SK-N-SH treated with all-trans-retinoic acid at 6 μM for 48 hours (cell line): ENCODE data around the gene AUTS2.

Source experiments
- ATAC-seq: fragments of 200-7000 bp; cut with Tn5 transposase; 3 replicates; pipeline ENCODE4 v1.9.1; 2020; ENCODE audit warnings: mild to moderate bottlenecking, moderate library complexity
- ARNTL ChIP-seq: fragments of 450-650 bp; formaldehyde crosslinking; IDR thresholded peaks from 2 replicates; pipeline ENCODE4 v1.5.0; 2020; ENCODE audit warnings: low read depth, mild to moderate bottlenecking, moderate library complexity, borderline replicate concordance
- BACH2 ChIP-seq: fragments of 250-450 bp; sonication (Bioruptor Pico); IDR thresholded peaks from 2 replicates; pipeline ENCODE4 v1.9.0; 2021; ENCODE audit warnings: mild to moderate bottlenecking, borderline replicate concordance
- CREB5 ChIP-seq: fragments of 250-450 bp; sonication (Bioruptor Pico); IDR thresholded peaks from 2 replicates; pipeline ENCODE4 v1.5.1; 2020; ENCODE audit warnings: low read depth, mild to moderate bottlenecking, moderate library complexity
- CSDC2 ChIP-seq: fragments of 250-450 bp; sonication (Bioruptor Pico); IDR thresholded peaks from 2 replicates; pipeline ENCODE4 v1.5.0; 2020; ENCODE audit warnings: mild to moderate bottlenecking, moderate library complexity
- CSRNP3 ChIP-seq: fragments of 250-450 bp; sonication (Bioruptor Pico); IDR thresholded peaks from 2 replicates; pipeline ENCODE4 v1.5.1; 2021; ENCODE audit warnings: mild to moderate bottlenecking, moderate library complexity
- ESRRG ChIP-seq: fragments of 250-450 bp; sonication (Bioruptor Pico); IDR thresholded peaks from 2 replicates; pipeline ENCODE4 v1.6.1; 2021; ENCODE audit warnings: mild to moderate bottlenecking
- GLIS3 ChIP-seq: fragments of 250-450 bp; sonication (Bioruptor Pico); IDR thresholded peaks from 2 replicates; pipeline ENCODE4 v1.5.0; 2020; ENCODE audit warnings: mild to moderate bottlenecking, moderate library complexity
- ISL1 ChIP-seq: fragments of 250-450 bp; sonication (Bioruptor Pico); IDR thresholded peaks from 2 replicates; pipeline ENCODE4 v2.1.2; 2022; ENCODE audit warnings: mild to moderate bottlenecking, moderate library complexity
- OSR1 ChIP-seq: fragments of 250-450 bp; sonication (Bioruptor Pico); IDR thresholded peaks from 2 replicates; pipeline ENCODE4 v1.8.0; 2022; ENCODE audit warnings: moderate library complexity, mild to moderate bottlenecking, inconsistent platforms
- PATZ1 ChIP-seq: fragments of 250-450 bp; sonication (Bioruptor Pico); IDR thresholded peaks from 2 replicates; pipeline ENCODE4 v1.8.0; 2020; ENCODE audit warnings: mild to moderate bottlenecking, moderate library complexity, borderline replicate concordance
- POU6F1 ChIP-seq: fragments of 250-450 bp; sonication (Bioruptor Pico); IDR thresholded peaks from 2 replicates; pipeline ENCODE4 v1.8.0; 2021; ENCODE audit warnings: low read depth, mild to moderate bottlenecking, moderate library complexity, borderline replicate concordance
- PPARA ChIP-seq: fragments of 250-450 bp; sonication (Bioruptor Pico); IDR thresholded peaks from 2 replicates; pipeline ENCODE4 v1.5.0; 2020; ENCODE audit warnings: mild to moderate bottlenecking, borderline replicate concordance
- RARB ChIP-seq: fragments of 250-450 bp; sonication (Bioruptor Pico); IDR thresholded peaks from 2 replicates; pipeline ENCODE4 v1.8.0; 2021; ENCODE audit warnings: mild to moderate bottlenecking, moderate library complexity
- TCF4 ChIP-seq: fragments of 250-450 bp; sonication (Bioruptor Pico); IDR thresholded peaks from 2 replicates; pipeline ENCODE4 v1.8.0; 2021; ENCODE audit warnings: mild to moderate bottlenecking, moderate library complexity, borderline replicate concordance
- TSHZ2 ChIP-seq: fragments of 250-450 bp; sonication (Bioruptor Pico); IDR thresholded peaks from 2 replicates; pipeline ENCODE4 v1.5.0; 2020; ENCODE audit warnings: mild to moderate bottlenecking, moderate library complexity
- ZC3H10 ChIP-seq: fragments of 250-450 bp; sonication (Bioruptor Pico); IDR thresholded peaks from 2 replicates; pipeline ENCODE4 v1.5.1; 2021; ENCODE audit warnings: mild to moderate bottlenecking, moderate library complexity
- ZFP3 ChIP-seq: fragments of 250-450 bp; sonication (Bioruptor Pico); IDR thresholded peaks from 2 replicates; pipeline ENCODE4 v1.5.0; 2020; ENCODE audit warnings: mild to moderate bottlenecking, moderate library complexity
- ZFP30 ChIP-seq: fragments of 450-650 bp; formaldehyde crosslinking; IDR thresholded peaks from 2 replicates; pipeline ENCODE4 v1.5.0; 2022; ENCODE audit warnings: mild to moderate bottlenecking, moderate library complexity
- ZNF565 ChIP-seq: fragments of 450-650 bp; formaldehyde crosslinking; conservative IDR thresholded peaks from 2 replicates; pipeline ENCODE4 v1.5.0; 2020; ENCODE audit warnings: low read depth, mild to moderate bottlenecking, moderate library complexity
- ZNF70 ChIP-seq: fragments of 450-650 bp; formaldehyde crosslinking; IDR thresholded peaks from 2 replicates; pipeline ENCODE4 v1.5.0; 2020; ENCODE audit warnings: mild to moderate bottlenecking, moderate library complexity
- ZNF8 ChIP-seq: fragments of 450-650 bp; formaldehyde crosslinking; IDR thresholded peaks from 2 replicates; pipeline ENCODE4 v1.5.0; 2020; ENCODE audit warnings: mild to moderate bottlenecking, moderate library complexity

The AUTS2 gene

GRCh38 chr7:69880840-69881239 lies 282.6 kb downstream of the AUTS2 start:
- TF ChIP-seq CSRNP3 (CRISPR knock-in tag) (no peak), ISL1 (CRISPR knock-in tag) (no peak), TCF4 (CRISPR knock-in tag) (no peak), PPARA (CRISPR knock-in tag) (no peak), ZNF565 (no peak), POU6F1 (CRISPR knock-in tag) (no peak), ARNTL (CRISPR knock-in tag) (no peak), CSDC2 (CRISPR knock-in tag) (no peak), ESRRG (CRISPR knock-in tag) (no peak), CREB5 (CRISPR knock-in tag) (no peak), ZC3H10 (CRISPR knock-in tag) (no peak), GLIS3 (CRISPR knock-in tag) (no peak), ZFP30 (CRISPR knock-in tag) (no peak), ZNF70 (no peak), RARB (CRISPR knock-in tag) (no peak), ZFP3 (no peak), BACH2 (CRISPR knock-in tag) (no peak), OSR1 (CRISPR knock-in tag) (no peak)
- ATAC-seq, result no peak

- ATAC-seq, result no peak
- no peak for TF ChIP-seq ZNF8 (CRISPR knock-in tag)
- TF ChIP-seq BACH2 (CRISPR knock-in tag), result no peak
- TF ChIP-seq PATZ1, result no peak
- TF ChIP-seq ZNF70, result no peak
- TF ChIP-seq ISL1 (CRISPR knock-in tag), result no peak
- no peak for TF ChIP-seq GLIS3 (CRISPR knock-in tag)
- TF ChIP-seq ZFP3, result no peak
- no peak for TF ChIP-seq ZFP30 (CRISPR knock-in tag)
- TF ChIP-seq PPARA (CRISPR knock-in tag), result no peak
Measured at GRCh38 chr7:69882269-69882668, 284.0 kb downstream of the AUTS2 start.

GRCh38 chr7:69883399-69883891 lies 285.2 kb downstream of the AUTS2 start:
- ATAC-seq, result peak; percentile 60
- TF ChIP-seq TCF4 (CRISPR knock-in tag), result peak; percentile 54; the same call in 1 of the 2 replicates
- peak; percentile 52; the same call in 1 of the 2 replicates for TF ChIP-seq ZFP3
- TF ChIP-seq OSR1 (CRISPR knock-in tag), result no peak
- TF ChIP-seq TSHZ2, result 0 out of 2 replicates have a peak, but pooled peaks have one; percentile 31
- no peak for TF ChIP-seq ZC3H10 (CRISPR knock-in tag)
- TF ChIP-seq ZFP30 (CRISPR knock-in tag), result no peak
- TF ChIP-seq CSDC2 (CRISPR knock-in tag), result 0 out of 2 replicates have a peak, but pooled peaks have one; percentile 14
